ENCODE measurements around the gene ASTL.

ASTL gene

DNA sequence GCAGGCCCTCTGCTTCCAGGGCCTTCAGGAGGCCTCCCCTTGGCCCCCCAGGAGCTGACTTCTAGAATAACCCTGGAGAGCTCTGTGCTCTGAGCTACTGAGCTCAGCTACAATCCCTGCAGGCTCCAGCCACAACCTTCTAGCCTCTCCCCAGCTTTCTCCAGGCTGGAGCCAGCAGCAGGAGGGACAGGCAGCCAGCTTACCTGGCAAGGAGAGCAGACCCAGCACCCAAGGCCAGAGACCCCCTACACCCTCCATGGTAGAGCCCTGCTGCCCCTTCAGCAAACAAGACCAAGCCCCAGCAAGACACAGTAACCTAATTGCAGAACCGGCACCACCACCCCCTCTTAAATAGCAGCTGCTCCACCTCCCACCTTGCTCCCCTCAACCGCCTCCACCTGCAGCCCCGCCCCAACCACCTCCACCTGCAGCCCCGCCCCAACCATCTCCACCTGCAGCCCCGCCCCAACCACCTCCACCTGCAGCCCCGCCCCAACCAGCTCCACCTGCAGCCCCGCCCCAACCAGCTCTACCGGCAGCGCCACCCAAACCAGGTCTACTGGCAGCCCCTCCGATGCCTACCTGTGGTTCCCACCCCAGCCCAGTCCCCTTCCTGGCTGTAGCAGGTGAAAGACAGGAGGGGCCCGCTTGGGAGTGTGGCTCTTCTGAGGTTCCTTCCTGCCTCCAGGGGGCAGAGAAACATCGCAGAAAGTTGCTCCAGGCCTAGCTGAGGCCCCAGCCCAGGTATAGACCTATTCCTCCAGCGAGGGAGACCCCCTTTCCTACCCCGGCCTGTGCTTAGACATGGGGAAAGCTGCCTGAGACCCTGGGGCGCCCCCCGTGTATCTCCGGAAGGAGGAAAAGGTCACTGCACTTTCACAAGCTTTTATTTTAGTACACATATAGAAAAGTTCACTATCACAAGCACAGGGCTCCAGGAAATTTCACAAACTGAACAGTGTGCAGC is at the start of gene ASTL:
Gene ASTL, minus strand, starts transcription at position 324 of the 967 bp plus-strand sequence. Its CDS starts 66 bp downstream, at position 258.
- DNase-seq (ENCODE audit: extremely low read depth, low read depth): no peak
- TF ChIP-seq CTCF (IDR thresholded peaks at IDR 0.05; ENCODE audit: low read depth, low read length, missing control alignments): peak; percentile 60
- H3K4me3 ChIP-seq (replicated peaks; ENCODE audit: low read depth, low read length): no peak within 1 kb of the TSS

GRCh38 chr2:96186562-96186961 is 48.3 kb upstream of the ASTL start:
- no peak for DNase-seq (ENCODE audit: extremely low read depth, low read depth)
- H3K4me3 ChIP-seq (replicated peaks; ENCODE audit: low read depth, low read length): no peak overlapping the region
- TF ChIP-seq CTCF (IDR thresholded peaks at IDR 0.05; ENCODE audit: low read depth, low read length, missing control alignments): no peak

DNA sequence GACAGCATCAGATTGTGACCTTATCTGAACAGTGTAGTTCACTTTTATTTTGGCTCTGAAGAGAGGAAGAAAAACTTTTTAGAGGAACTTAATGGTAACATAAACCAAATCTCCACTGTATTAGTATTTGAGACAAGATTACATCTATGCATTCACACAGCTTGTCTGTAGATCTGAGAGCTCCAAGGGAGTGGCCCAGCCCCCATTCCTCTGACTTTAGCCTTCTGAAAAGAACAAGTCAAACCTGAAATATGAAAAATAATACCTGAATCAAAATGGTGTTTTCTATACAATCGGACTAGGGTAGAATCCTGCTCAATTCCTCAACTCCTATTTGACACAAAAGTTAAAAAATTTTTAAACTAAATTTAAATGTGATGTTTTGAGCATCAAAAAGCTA is 47.2 kb upstream of the ASTL start:
- no peak overlapping the region for H3K4me3 ChIP-seq (replicated peaks; ENCODE audit: low read depth, low read length)
- DNase-seq (ENCODE audit: extremely low read depth, low read depth): no peak
- TF ChIP-seq CTCF (IDR thresholded peaks at IDR 0.05; ENCODE audit: low read depth, low read length, missing control alignments): no peak

- DNase-seq (ENCODE audit: extremely low read depth, low read depth): no peak
- H3K4me3 ChIP-seq (replicated peaks; ENCODE audit: low read depth, low read length): no peak overlapping the region
- TF ChIP-seq CTCF (IDR thresholded peaks at IDR 0.05; ENCODE audit: low read depth, low read length, missing control alignments): no peak
These were observed 46.7 kb upstream of the ASTL start for GRCh38 chr2:96184989-96185388.

GRCh38 chr2:96184188-96184587 is 45.9 kb upstream of the ASTL start:
- DNase-seq (ENCODE audit: extremely low read depth, low read depth): no peak
- TF ChIP-seq CTCF (IDR thresholded peaks at IDR 0.05; ENCODE audit: low read depth, low read length, missing control alignments): no peak
- no peak overlapping the region for H3K4me3 ChIP-seq (replicated peaks; ENCODE audit: low read depth, low read length)

DNA sequence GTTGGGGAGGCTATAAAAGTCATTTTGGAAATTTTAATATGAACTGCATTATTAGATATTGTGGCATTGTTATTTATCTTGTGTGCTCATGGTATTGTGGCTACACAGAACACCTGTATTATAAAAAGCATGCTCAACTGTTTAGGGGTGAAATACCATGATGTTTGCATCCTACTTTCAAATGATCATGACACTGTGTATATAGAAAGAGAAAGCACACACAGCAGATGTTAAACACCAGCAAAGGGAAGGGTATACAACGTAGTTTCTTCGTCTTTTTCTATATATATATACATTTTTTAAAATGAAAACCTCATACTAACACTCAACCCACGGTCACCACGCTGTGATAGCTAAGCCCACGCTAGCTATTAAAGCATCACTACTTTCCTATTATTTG is 43.2 kb upstream of the ASTL start:
- no peak for DNase-seq (ENCODE audit: extremely low read depth, low read depth)
- no peak for TF ChIP-seq CTCF (IDR thresholded peaks at IDR 0.05; ENCODE audit: low read depth, low read length, missing control alignments)
- H3K4me3 ChIP-seq (replicated peaks; ENCODE audit: low read depth, low read length): no peak overlapping the region
